Measurements from ENCODE around the gene DNAH12.
A peak's percentile ranks its signal among the peaks of the same experiment; 100 is the strongest.

DNAH12 gene

DNA sequence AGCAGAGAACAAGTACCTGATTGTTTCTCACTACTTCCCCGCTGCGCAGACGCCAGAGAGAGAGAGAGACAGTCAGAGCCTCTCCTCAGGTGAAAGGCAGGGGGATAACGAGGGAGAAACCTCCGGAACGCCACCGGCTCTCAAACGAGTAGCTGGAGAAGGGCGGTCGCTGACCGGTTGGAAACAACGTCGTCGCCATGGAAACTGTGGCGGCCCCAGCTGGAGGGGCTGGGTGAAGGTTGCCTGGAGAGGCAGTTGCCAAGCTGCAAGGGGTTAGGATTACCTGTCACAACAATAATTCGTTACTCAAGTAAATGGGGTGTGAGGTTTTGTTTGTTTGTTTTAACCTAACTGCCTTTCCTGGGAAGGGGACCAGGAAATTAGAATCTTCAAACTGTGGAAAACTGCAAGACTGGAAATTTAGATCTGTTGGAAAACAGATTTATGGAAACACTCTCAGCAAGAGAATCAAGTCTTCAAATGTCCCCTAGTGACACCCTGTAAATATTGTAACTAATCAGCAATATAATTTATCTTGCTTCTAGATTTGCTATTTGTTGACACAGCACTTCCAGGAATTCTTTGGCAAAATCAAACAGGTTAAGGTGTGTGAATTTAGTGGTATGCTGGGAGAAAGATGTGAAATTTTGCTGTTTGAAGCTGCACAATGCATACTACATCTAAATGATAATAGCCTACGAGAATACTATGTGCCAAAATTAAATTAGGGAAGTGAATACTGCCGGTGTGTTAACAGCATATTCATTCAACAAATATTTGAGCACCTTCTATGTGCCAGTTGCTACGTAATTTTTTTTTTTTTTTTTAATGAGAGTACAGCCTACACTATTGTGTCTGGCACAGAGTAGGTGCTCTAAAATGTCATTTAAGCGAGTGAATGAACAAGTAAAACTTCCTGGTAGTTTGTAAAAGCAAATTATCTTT is at the start of gene DNAH12:
Gene DNAH12, minus strand, starts transcription at position 164 of the 945 bp plus-strand sequence. CDS start 1,474 bp downstream, outside the sequence.
- DNase-seq (ENCODE audit: low read depth in 2 of 3, low spot score in 2 of 3): peak in 1 of 3 experiments; percentile 12

GRCh38 chr3:57592306-57592705 is 48.2 kb upstream of the DNAH12 start:
- DNase-seq (ENCODE audit: low read depth in 2 of 3, low spot score in 2 of 3): no peak

DNA sequence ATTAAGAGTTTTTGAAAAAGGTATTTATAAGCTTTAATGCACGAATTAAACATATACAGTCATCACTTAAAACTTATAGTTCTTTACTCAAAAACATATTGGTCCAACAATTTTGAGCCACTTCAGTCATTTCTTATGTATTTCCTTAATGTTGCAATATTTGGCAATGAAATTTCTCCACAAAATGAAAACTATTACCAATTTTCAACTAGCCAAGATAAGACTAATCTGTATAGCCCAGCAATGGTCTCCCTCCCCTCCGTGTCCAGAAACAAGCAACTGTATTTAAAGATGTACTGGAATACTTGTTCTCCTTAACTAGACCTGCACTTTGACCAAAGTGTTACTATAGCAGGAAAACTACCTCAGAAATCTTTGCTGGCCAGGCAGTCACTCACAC is 43.8 kb upstream of the DNAH12 start:
- no peak for DNase-seq (ENCODE audit: low read depth in 2 of 3, low spot score in 2 of 3)

DNA sequence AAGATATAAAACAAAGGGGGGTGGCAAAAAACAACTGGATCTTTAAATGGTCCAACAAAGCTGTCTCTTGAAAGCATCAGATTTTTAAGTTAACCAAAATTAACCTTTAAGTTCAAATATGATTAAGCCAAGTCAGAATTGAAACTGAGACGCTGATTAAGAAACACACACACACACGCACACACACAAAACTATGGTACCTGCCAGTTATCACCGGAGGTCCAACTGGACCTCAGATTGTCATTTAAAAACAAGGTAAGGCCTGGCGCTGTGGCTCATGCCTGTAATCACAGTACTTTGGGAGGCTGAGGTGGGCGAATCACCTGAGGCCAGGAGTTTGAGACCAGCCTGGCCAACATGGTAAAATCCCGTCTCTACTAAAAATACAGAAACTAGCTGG is 42.6 kb upstream of the DNAH12 start:
- no peak for DNase-seq (ENCODE audit: low read depth in 2 of 3, low spot score in 2 of 3)

DNA sequence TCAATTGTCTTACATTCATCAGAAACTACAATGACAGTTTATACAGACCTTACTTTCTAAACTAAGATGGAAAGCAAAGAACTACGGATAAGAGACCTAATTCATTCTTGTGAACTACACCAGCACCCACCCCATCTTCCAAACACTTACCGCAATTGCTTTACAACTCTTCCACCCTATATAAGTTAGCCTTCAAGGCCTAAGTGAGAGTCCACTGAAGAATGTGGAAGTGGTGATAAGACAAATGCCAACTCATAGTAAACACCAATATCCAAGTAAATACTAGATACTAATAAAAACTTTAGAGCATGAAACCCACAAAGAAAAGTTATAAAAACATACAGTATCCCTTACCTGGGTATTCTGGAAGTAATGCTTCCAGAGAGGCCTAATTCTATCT is 39.4 kb upstream of the DNAH12 start:
- no peak for DNase-seq (ENCODE audit: low read depth in 2 of 3, low spot score in 2 of 3)

GRCh38 chr3:57582474-57583168 is 38.5 kb upstream of the DNAH12 start:
- no peak for DNase-seq (ENCODE audit: low read depth in 2 of 3, low spot score in 2 of 3)

GRCh38 chr3:57577801-57578200 is 33.7 kb upstream of the DNAH12 start:
- no peak for DNase-seq (ENCODE audit: low read depth in 2 of 3, low spot score in 2 of 3)

DNA sequence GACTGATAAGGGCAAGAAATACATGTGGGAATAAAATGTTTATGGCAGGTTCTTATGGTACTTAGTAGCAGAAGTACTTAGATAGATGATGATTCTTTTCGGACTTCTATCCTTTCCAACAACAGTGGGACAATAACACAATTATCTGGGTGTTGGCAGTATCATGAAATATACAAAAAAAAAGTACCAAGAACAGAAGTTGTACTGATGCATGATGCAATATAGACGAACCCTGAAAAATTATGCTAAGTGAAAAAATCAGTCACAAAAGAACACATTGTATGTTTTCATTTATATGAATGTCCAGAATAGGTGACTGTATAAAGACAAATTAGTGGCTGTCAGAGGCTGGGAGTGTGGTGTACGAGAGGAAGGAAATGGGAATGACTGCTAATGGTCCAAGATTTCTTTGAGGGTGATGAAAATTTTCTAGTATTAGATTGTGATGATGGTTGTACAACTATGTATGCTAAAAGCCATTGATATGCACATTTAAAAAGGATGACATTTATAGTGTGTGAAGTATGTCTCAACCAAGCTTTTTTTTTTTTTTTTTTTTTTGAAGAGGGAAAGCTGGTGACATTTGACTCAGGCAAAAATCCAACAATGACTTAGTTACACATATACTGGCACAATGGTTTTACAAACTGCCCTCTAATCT is 32.0 kb upstream of the DNAH12 start:
- DNase-seq (ENCODE audit: low read depth in 2 of 3, low spot score in 2 of 3): no peak

DNA sequence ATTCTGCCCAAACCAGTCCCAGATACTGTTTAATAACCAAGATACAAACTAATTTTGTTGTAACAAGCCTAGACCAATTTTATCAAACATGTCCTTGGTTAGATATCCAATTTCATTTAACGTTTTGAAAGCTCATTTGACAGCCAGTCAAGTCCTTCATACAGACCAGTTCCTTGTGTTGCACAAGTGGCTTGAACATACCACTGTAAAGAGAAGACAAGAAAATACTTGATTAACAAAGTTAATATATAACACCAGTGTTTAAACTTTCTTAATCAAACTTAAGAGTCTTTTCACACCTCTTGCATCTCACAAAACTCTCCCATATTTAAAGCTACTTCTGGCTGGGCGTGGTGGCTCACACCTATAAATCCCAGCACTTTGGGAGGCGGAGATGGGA is 28.0 kb upstream of the DNAH12 start:
- no peak for DNase-seq (ENCODE audit: low read depth in 2 of 3, low spot score in 2 of 3)

- DNase-seq (ENCODE audit: low read depth in 2 of 3, low spot score in 2 of 3): no peak
These were observed 26.7 kb upstream of the DNAH12 start for GRCh38 chr3:57570878-57571277.

DNA sequence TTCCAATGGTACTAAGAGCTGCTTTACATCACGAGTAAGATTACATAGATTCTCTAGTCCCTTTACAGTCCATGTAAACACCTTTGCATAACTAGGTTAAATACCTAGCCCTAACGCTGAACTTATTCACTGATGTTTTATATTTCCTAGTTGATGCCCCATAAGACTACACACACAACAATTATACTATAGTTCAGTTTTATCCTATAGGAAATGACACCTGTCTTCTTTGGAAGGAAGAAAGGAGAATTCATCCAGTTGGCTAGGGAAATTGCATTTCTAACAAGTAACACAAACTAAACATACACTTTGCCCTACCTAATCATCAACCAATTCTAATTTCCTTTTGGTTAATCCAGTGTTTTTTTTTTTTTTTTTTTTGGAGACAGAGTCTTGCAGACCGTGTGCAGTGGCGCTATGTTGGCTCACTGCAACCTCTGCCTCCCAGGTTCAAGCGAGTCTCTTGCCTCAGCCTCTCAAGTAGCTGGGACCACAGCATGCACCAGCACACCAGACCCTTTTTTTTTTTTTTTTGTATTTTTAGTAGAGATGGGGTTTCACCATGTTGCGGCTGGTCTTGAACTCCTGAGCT is 25.8 kb upstream of the DNAH12 start:
- DNase-seq (ENCODE audit: low read depth in 2 of 3, low spot score in 2 of 3): no peak

GRCh38 chr3:57559526-57559925 is 15.4 kb upstream of the DNAH12 start:
- no peak for DNase-seq (ENCODE audit: low read depth in 2 of 3, low spot score in 2 of 3)

GRCh38 chr3:57557085-57557537 is 13.0 kb upstream of the DNAH12 start:
- peak; percentile 11 to 24 (median 20) for DNase-seq (ENCODE audit: low read depth in 2 of 3, low spot score in 2 of 3)

DNA sequence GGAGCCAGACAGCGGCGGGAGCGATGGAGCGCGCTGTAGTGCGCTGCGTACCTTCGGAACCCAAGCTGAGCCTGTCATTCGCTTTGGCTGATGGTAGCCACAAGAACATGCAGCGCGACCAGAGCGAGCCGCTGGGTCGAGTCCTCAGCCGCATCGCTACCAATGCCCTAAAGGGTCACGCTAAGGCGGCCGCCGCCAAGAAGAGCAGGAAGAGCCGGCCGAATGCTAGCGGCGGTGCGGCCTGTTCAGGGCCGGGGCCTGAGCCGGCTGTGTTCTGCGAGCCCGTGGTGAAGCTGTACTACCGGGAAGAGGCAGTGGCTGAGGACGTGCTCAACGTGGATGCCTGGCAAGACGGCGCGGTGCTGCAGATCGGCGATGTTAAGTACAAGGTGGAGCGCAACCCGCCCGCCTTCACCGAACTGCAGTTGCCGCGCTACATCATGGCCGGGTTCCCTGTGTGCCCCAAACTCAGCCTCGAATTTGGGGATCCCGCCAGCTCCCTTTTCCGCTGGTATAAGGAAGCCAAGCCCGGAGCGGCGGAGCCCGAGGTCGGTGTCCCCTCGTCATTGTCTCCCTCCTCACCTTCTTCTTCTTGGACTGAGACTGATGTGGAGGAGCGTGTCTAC is 12.4 kb upstream of the DNAH12 start:
- peak in 1 of 3 experiments; percentile 9 for DNase-seq (ENCODE audit: low read depth in 2 of 3, low spot score in 2 of 3)

DNA sequence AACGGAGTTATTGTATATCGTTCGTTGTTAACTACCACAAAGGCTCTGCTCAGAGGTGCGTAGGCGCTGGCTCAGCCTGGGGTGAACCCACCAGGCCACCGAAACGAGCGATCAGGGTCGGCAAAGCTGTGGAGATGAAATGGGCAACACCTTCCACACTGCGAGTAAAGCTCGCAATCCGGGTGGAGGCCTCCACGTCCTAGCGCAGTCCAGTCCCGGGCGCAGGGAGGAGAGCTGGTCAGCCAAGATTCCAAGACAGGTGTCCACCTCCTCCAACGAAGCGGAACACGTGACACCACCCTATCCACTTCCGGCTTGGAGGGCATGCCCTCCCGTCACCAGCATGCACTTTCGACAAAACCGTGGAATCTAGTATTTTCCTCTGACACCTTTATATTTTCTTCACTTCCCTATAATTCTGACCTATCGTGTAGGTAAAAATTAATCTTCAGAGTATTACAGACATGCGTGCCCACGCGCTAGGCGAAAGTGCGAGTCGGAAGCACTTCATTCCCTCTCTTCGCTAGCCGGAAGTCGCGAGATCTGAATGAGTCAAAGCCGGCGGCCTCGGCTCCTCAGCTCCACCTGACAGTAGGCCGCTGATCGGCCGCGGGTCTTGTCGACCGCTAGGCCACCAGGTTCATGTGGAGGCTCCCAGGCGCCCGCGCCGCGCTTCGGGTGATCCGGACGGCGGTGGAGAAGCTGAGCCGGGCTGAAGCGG is 11.8 kb upstream of the DNAH12 start, which contains the start of gene PDE12:
Gene PDE12, plus strand, starts transcription at position 537 of the 721 bp plus-strand sequence. Its CDS starts 106 bp downstream, at position 643.
- DNase-seq (ENCODE audit: low read depth in 2 of 3, low spot score in 2 of 3): peak; percentile 60 to 65 (median 61)

DNA sequence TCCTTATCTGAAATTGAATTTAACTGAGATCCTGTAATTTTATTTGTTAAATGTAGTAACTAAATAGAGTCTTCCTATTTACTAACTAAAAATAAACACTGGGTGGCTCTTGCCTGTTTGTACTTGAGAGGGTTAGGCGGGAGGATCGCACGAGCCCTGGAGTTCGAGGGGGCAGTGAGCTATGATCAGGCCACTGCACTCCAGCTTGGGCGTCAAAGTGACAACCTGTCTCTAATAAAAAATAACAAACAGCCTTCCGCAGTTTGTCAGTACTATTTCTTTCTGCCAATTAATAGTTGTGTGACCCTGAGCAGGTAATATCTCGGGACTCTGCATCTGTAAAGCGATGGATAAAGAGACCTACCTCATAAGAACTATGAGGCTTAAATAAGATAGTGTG is 11.2 kb upstream of the DNAH12 start:
- DNase-seq (ENCODE audit: low read depth in 2 of 3, low spot score in 2 of 3): no peak

GRCh38 chr3:57546616-57547015 is 2.5 kb upstream of the DNAH12 start:
- no peak for DNase-seq (ENCODE audit: low read depth in 2 of 3, low spot score in 2 of 3)

- no peak for DNase-seq (ENCODE audit: low read depth in 2 of 3, low spot score in 2 of 3)
These were observed 1.6 kb upstream of the DNAH12 start for GRCh38 chr3:57545636-57546268.

- DNase-seq (ENCODE audit: low read depth in 2 of 3, low spot score in 2 of 3): no peak
These were observed 5.7 kb downstream of the DNAH12 start for GRCh38 chr3:57538465-57538864.
